Kidney (tissue), 14 donors: ENCODE measurements around the gene RPL15. TPM values are rescaled to one million over a fixed set of nuclear protein-coding genes. Genes with fewer than 3 reads are reported as not detected.

Source experiments
- DNase-seq, 5 donors: peaks; one replicate each; pipeline ENCODE4 v3.0.0-alpha.2; 2013 to 2020
- FAIRE-seq: peaks from 2 replicates; lab custom pipeline; 2012; peaks lifted over from hg19 to GRCh38; lab: Jason Lieb, UNC
- H3K27ac ChIP-seq, 2 donors: one replicate each; pipeline ENCODE4 v1.7.0; 2013; ENCODE audit warnings: low read depth in 2 of 2, low read length in 2 of 2, inconsistent platforms in 1 of 2
- H3K27me3 ChIP-seq: one replicate; pipeline ENCODE4 v1.7.1; 2013; ENCODE audit warnings: low read length, inconsistent platforms; ENCODE audit not compliant: control insufficient read depth, insufficient read depth
- H3K36me3 ChIP-seq, 3 donors: one replicate each; pipeline versions ENCODE4 v1.7.0 to v1.7.1; 2013; ENCODE audit warnings: low read length in 3 of 3, control low read depth in 1 of 3, inconsistent platforms in 1 of 3; ENCODE audit not compliant: insufficient read depth in 3 of 3, control insufficient read depth in 2 of 3
- H3K4me1 ChIP-seq, 3 donors: one replicate each; pipeline versions ENCODE4 v1.7.0 to v1.7.1; 2013; ENCODE audit warnings: low read length in 3 of 3, inconsistent platforms in 1 of 3, low read depth in 1 of 3; ENCODE audit not compliant: control insufficient read depth in 2 of 3, insufficient read depth in 2 of 3
- H3K4me3 ChIP-seq, 3 donors: one replicate each; pipeline versions ENCODE4 v1.7.0 to v1.8.1; 2013; ENCODE audit warnings: low read length in 3 of 3, control low read depth in 1 of 3, inconsistent platforms in 1 of 3
- H3K9ac ChIP-seq, 3 donors: one replicate each; pipeline versions ENCODE4 v1.7.0 to v1.7.1; 2013; ENCODE audit warnings: low read length in 3 of 3, control low read depth in 1 of 3, inconsistent platforms in 1 of 3
- H3K9me3 ChIP-seq, 3 donors: one replicate each; pipeline versions ENCODE4 v1.7.0 to v1.7.1; 2013; ENCODE audit warnings: low read length in 3 of 3, control low read depth in 1 of 3, inconsistent platforms in 1 of 3; ENCODE audit not compliant: control insufficient read depth in 2 of 3, insufficient read depth in 1 of 3
- intact Hi-C: fragments of 100-400 bp; cut with DNase I; formaldehyde crosslinking; loops from one replicate; pipeline ENCODE4 v1.11.1; 2022
- polyA plus RNA-seq: library from polyadenylated mRNA; stranded (reverse); fragments of 350-450 nt; fragmentation: Illumina TruSeq; extraction: RNeasy Lipid Tissue Mini Kit (QIAGEN cat#74804); gene quantifications from one replicate; pipeline ENCODE4 v1.2.3, GENCODE V29; 2014; ENCODE audit warnings: low read depth, low replicate concordance; ENCODE audit not compliant: insufficient read depth
- total RNA-seq: library from RNA; stranded (reverse); fragmentation: NEBNext Ultra II Directional; extraction: Animal tissue kit (Norgen Biotek cat#: 25700); gene quantifications from one replicate; pipeline ENCODE4 v1.2.1, GENCODE V29; 2021
- TF ChIP-seq, protein P1 (sequence below): IDR thresholded peaks from 3 replicates; pipeline ENCODE4 v1.5.1; 2012; ENCODE audit warnings: mild to moderate bottlenecking, moderate library complexity, borderline replicate concordance; ENCODE audit not compliant: insufficient read depth; ENCODE audit errors: extremely low read depth
- donor health status: control.
- donor health status: control.
- donor health status: control.
- donor health status: control.
- donor health status: control.
- donor health status: DM: yes; HTN: yes; CAD: no.
- donor health status: Normal renal cell carcinoma (clear cell type).

The RPL15 gene
- total and polyA plus RNA-seq, 2 donors from 2014 or later, result 1,508 to 2,114 TPM

DNA sequence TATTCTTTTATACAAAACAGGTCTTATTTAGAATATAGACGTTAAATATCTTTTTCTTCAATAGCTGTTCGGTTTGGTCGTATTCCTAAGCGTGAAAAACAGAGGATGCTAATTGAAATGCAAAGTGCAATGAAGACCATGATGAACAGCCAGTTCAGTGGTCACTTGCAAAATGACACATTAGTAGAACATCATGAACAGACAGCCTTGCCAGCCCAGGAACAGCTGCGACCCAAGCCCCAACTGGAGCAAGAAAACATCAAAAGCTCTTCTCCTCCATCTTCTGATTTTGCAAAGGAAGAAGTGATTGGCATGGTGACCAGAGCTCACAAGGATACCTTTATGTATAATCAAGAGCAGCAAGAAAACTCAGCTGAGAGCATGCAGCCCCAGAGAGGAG lies 45.0 kb downstream of the RPL15 start:
- no peak overlapping the region for H3K4me3 ChIP-seq
- H3K27me3 ChIP-seq, result no peaks in the 10 kb centered on the region
- H3K9ac ChIP-seq, result no peak overlapping the region
- TF ChIP-seq, protein P1, sequence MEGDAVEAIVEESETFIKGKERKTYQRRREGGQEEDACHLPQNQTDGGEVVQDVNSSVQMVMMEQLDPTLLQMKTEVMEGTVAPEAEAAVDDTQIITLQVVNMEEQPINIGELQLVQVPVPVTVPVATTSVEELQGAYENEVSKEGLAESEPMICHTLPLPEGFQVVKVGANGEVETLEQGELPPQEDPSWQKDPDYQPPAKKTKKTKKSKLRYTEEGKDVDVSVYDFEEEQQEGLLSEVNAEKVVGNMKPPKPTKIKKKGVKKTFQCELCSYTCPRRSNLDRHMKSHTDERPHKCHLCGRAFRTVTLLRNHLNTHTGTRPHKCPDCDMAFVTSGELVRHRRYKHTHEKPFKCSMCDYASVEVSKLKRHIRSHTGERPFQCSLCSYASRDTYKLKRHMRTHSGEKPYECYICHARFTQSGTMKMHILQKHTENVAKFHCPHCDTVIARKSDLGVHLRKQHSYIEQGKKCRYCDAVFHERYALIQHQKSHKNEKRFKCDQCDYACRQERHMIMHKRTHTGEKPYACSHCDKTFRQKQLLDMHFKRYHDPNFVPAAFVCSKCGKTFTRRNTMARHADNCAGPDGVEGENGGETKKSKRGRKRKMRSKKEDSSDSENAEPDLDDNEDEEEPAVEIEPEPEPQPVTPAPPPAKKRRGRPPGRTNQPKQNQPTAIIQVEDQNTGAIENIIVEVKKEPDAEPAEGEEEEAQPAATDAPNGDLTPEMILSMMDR, result no peak
- intact Hi-C loops, result no loop called here
- no peak for DNase-seq
- peaks cover 5 to 40% (median 17%) of the 10 kb centered on the region in 3 donors for H3K36me3 ChIP-seq
- H3K27ac ChIP-seq, result no peak overlapping the region
- FAIRE-seq, result no peak
- H3K4me1 ChIP-seq, result no peaks in the 10 kb centered on the region
- H3K9me3 ChIP-seq, result no peaks in the 10 kb centered on the region

DNA sequence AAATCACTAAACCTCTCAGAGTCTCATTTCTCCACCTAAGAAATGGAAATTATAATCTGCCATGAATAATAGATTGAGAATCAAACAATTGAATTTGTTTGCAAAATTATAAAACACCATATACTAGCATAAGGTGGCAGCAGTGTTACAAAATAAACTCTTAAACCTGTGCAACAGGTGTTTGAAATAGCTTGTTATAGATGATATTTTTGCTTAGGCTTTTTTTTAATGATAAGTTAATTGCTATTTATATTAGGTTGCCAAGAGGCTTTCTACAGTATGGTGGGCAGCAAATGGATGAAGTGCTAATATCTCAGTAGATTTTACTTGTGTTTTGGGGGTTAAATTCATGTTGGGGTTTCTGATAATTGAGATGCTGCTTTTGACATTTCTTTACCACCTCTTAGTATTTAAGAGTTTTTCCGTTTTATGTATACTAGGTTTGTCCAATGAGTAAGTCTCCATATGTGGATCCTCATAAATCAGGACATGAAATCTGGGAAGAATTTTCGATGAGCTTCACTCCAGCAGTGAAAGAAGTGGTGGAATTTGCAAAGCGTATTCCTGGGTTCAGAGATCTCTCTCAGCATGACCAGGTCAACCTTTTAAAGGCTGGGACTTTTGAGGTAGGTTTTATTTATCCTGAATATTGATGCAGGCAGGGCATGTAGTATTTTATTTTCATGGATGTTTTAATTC lies 47.8 kb downstream of the RPL15 start:
- Histone ChIP-seq H3K27me3 (no peaks in the 10 kb centered on the region), H3K27ac (no peak overlapping the region), H3K4me1 (no peaks in the 10 kb centered on the region), H3K9me3 (no peaks in the 10 kb centered on the region), H3K9ac (no peak overlapping the region), H3K36me3 (peaks cover 6 to 41% (median 23%) of the 10 kb centered on the region in 3 donors), H3K4me3 (no peak overlapping the region)
- TF ChIP-seq, protein P1, result no peak
- intact Hi-C loops, result no loop called here
- DNase-seq (no peak), FAIRE-seq (no peak)

DNA sequence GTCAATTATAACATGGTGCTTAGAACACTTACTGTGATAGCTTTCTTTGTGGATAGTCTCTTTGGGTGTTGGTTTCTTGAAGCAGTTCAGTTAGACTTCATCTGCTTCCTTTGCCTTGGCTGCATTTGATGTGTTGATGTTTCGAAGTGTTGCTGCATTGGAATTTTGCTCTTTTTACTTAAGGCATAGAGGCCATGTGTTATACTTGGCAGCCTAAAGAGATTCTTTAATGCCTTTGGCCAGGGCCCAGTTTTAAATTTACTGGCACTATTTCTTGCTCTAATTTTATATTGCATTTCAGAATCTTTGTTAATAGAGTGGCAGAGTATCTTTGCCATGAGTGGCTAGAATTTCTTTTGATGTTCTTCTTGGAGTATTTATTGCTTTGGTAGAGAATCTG lies 49.4 kb downstream of the RPL15 start:
- intact Hi-C loops, result no loop called here
- Histone ChIP-seq H3K4me1 (no peaks in the 10 kb centered on the region), H3K27ac (no peak overlapping the region), H3K9ac (no peak overlapping the region), H3K9me3 (no peaks in the 10 kb centered on the region), H3K27me3 (no peaks in the 10 kb centered on the region), H3K36me3 (peaks cover 5 to 30% (median 22%) of the 10 kb centered on the region in 3 donors), H3K4me3 (no peak overlapping the region)
- FAIRE-seq (no peak), DNase-seq (peak in 2 of 5 donors; percentile 40 to 73)
- TF ChIP-seq, protein P1, result no peak
